Epithelial cell of esophagus (primary cell): ENCODE data around the gene NCK2.

ENCODE experiments used
- DNase-seq: peaks from one replicate; pipeline ENCODE4 v3.0.0; 2010; ENCODE audit warnings: low read depth
- H3K4me3 ChIP-seq: 2 replicates; pipeline ENCODE4 v1.5.1; 2011; ENCODE audit warnings: mild to moderate bottlenecking, low read length, control low read depth
- TF ChIP-seq, protein P1 (sequence below): IDR thresholded peaks from 2 replicates; pipeline ENCODE4 v1.5.1; 2011; ENCODE audit warnings: low read depth, mild to moderate bottlenecking, low read length, control low read depth, inconsistent platforms; ENCODE audit not compliant: insufficient read depth; ENCODE audit errors: missing control alignments

NCK2 gene

DNA sequence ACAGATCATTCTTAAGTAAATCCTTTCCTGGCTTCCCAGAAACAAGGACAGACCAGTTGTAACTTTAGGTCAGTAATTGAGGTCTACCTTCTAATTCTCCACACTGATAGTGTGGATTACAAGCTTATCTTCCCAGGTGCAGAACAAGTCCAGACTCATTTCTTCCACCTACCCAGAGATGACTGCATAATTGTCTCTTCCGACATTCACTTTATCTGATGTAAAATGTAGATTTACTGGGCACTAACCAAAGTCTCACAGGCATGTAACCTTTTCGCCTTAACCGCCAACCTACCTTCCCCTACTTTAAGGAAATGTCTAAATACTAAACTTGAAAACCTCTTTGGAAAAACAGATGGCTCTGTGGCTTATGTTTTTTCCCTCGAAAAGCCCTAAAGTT is 96.2 kb downstream of the NCK2 start:
- no peak overlapping the region for H3K4me3 ChIP-seq
- TF ChIP-seq, protein P1, sequence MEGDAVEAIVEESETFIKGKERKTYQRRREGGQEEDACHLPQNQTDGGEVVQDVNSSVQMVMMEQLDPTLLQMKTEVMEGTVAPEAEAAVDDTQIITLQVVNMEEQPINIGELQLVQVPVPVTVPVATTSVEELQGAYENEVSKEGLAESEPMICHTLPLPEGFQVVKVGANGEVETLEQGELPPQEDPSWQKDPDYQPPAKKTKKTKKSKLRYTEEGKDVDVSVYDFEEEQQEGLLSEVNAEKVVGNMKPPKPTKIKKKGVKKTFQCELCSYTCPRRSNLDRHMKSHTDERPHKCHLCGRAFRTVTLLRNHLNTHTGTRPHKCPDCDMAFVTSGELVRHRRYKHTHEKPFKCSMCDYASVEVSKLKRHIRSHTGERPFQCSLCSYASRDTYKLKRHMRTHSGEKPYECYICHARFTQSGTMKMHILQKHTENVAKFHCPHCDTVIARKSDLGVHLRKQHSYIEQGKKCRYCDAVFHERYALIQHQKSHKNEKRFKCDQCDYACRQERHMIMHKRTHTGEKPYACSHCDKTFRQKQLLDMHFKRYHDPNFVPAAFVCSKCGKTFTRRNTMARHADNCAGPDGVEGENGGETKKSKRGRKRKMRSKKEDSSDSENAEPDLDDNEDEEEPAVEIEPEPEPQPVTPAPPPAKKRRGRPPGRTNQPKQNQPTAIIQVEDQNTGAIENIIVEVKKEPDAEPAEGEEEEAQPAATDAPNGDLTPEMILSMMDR = no peak
- DNase-seq = peak; percentile 70

DNA sequence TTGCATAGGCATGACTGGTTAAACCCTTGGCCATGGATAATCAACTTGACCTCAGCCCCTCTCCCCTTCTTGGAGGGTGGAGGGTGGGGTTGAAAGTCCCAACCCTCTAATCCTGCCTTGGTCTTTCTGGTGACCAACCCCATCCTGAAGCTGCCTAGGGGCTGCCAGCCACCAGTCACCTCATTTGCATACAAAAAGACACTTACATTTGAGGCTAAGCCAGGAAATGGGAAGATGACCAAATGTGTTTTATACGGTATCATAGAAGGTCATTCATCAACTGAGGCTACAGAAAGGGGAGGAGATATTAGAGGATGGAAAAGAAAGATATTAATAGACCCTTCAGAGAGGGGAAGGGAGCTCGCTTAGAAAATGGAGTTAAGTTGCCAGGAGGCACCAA is 96.8 kb downstream of the NCK2 start:
- TF ChIP-seq, protein P1 = no peak
- no peak overlapping the region for H3K4me3 ChIP-seq
- DNase-seq = no peak

DNA sequence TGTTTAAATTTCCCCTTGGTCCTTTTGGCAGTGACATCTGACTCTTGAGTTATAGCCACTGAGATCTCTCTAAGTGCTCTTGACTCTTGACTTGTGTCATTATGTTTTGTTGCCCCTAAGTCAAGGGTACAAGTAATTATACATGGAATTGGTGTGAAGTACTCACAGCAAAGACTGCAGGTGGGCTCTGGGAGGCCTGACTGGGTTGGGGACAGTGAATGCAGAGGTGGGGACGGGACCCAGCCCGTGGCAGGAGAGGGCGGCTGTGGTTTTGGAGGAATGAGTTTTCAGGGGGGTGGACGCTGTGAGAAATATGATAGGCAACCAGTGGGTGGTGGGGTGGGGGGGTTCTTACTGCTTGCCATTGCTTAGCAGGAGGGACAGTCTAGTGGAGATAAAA is 97.8 kb downstream of the NCK2 start:
- H3K4me3 ChIP-seq = no peak overlapping the region
- no peak for DNase-seq
- TF ChIP-seq, protein P1 = no peak

DNA sequence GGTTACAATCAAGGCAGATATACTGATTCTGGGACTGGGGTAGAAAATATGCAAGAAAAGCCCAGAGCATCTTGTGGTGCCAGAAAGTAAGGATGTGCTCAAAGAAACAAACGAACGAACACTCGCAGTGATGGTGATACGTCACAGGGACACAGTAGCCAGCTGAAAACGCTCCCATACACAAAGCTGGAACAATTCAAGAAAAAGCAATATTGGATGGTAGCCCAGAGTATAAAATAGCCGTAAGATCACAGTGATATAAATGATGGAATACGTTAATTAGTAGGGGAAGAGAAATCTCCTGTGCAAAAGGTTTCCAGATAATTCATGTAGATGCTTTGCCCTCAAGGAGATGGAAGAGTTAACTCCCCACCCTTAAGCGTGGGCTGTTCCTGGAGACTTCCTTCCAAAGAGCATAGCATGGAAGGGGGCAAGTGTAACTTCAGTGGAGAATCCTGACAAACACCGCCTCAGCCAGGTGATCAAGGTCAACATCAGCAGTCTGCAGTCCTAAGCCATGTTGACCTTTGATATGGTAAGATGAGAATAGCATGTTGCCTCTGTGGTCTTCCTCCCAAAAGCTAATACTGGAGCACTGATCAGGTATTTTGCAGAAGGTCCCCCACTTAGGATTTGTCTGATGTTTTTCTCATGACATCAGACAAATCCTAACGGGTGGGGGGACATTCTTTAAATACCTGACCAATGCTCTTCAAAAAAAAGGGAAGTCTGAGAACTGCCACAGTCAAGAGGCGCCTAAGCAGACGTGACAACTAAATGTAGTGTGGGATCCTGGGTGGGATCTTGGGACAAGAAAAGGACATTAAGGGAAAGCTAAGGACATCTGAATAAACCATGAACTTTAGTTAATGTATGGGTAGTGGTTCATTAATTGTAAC is 99.0 kb downstream of the NCK2 start:
- DNase-seq = no peak
- TF ChIP-seq, protein P1 = no peak
- no peak overlapping the region for H3K4me3 ChIP-seq

DNA sequence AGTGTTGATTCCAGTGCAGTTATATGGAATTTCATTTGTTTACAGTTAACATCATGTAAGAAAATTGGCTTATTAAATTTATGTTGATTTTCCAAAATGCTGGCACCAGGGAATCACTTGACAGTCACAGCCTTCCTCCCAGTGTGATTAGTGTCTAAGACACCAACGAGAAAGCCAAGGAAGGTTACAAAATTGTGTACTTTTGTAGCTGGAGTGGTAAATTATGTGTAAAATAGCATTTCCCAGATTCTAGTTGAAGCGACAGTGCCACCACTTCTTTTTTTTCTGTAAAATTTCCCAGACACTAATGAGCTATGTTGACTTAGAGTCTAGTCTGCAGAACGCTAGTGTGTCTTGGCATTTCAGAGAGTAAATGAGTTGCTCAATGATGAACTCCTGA is 101.3 kb downstream of the NCK2 start:
- TF ChIP-seq, protein P1 = no peak
- no peak for DNase-seq
- H3K4me3 ChIP-seq = no peak overlapping the region

DNA sequence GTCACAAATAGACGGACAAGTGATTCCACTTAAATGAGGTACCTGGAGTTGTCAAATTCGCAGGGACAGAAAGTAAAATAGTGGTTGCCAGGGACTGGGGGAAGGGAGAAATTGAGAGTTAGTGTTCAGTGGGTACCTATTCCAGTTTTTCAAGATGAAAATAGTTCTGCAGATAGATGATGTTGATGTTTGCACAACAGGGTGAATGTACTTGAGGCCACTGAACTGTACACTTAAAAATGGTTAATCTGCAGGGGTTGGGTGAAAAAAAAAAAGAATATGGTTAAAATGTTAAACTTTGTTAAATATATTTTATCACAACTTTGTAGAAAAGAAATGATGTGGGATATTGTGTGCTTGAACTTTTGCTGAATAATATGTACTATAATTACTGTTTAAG is 102.3 kb downstream of the NCK2 start:
- DNase-seq = no peak
- TF ChIP-seq, protein P1 = no peak
- no peak overlapping the region for H3K4me3 ChIP-seq

DNA sequence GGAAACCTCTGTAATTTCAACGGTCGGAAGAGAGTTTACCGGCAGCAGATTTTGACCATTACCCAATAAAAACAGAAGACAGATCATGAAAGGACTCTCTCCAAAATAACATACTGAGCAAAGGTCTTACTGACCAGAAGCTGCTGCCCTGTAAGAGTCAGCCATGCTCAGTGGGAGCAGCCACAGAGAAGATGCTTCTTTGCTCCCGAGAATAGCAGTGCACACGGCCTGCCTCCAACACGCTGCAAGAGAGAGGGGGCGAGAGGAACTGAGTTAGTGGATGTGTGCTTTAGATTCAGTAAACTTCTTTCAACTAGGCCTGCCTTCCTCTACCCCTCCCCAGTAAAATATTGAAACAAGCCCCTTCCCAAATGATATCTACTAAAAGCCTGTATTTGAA is 103.7 kb downstream of the NCK2 start:
- H3K4me3 ChIP-seq = no peak overlapping the region
- TF ChIP-seq, protein P1 = no peak
- DNase-seq = no peak
